LNCAP (cell line): ENCODE data around the gene TENT4B.

Source experiments
- CTCF ChIP-seq: fragments of 450-650 bp; IDR thresholded peaks from 2 replicates; pipeline ENCODE4 v1.5.1; 2017; ENCODE audit warnings: mild to moderate bottlenecking

Gene TENT4B

DNA sequence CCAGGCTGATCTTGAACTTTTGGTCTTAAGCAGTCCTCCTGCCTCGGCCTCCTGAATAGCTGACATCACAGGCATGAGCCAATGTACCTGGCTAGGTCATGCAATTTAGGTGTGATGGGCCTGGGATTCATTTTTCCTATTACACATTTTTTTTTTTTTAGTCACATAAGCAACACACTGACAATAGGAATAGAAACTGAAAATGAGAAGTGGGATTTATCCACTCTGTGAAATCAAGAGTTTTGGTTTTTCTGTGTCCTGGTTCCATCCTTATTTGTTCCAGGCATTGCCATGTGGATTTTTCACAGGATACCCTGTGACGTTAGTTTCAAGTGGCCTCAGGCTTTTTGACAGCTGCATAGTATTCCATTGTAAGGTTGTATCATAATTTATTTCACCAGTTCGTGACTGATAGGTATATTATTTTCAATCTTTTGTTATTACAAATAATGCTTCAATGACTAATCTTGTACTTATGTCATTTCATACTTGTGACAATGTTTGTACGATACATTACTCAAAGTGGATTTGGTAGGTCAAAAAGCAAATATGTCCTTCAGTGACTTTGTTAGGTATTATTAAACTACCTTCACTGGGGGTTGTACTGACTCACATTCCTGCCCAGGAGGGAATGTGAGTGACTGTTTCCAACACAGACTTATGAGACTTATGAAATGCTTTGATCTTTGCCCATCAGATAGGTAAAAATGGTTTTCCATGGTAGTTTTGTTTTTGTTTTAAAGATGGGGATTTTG lies 123.9 kb downstream of the TENT4B start:
- no peak for TF ChIP-seq CTCF

DNA sequence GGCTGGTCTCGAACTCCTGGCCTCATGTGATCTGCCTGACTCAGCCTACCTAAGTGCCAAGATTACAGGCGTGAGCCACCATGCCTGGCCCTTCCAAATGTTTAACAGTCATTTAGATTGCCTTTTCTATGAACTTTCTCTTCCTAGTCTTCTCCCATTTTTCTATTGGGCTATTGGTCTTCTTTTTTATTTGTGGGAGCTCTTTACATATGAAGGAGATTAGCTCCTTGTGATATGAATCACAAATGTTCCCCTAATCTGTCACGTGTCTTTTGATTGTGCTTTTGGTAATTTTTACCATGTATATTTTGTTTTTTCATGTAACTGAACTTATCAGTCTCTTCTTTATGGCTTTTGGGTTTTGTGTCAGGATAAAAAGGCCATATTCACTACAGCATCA lies 125.1 kb downstream of the TENT4B start:
- TF ChIP-seq CTCF = no peak

DNA sequence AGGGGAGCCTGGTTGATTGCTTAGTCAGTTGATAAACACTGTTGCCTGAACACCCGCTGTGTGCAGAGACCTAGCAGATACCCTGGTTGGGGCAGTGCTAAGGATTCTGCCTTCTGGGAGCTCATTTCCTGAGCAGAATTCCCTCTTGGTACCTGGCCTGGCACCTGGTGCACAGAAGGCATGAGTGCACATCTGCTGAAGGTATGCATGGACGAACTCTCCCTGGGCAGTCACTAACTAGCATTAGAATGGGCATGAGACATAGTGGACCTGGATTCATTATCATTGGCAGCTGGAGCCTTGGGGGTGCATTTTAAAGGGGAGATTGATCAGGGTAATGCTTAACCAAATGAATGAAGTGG lies 126.4 kb downstream of the TENT4B start:
- TF ChIP-seq CTCF = no peak

- TF ChIP-seq CTCF = no peak
Observed at GRCh38 chr16:50280932-50281331, 127.8 kb downstream of the TENT4B start.
